Measurements from ENCODE around the gene SOAT2. TPM values are rescaled to one million over a fixed set of nuclear protein-coding genes. Genes with fewer than 3 reads are reported as not detected.

SOAT2 gene
- total RNA-seq, 2 experiments from 2014 or later: 1.2 to 1.5 TPM

DNA sequence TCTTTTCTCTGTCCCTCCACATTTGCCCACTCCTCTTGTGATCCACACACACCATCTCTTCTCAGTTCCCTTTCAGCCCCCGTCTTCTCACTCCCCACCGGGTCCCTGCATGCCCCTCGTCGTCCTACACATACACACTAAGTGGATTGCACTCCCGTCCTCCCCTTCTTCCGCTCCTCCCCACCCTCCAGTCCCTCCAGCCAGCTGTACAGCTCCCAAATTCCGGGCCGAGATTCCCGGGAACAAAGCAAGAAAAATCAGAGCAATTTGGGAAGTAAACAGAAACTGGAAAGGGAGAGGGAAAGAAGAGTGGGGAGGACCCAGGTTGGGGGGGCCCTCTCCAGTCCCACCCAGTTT lies 6.1 kb upstream of the SOAT2 start:
- CTCF ChIA-PET: interaction anchor here (1.2 to 7.6 kb wide), 5 partner anchors 14 to 50 kb away, joined by 5 to 179 read pairs (median 17); partner anchors contain the start of gene SPRYD3
- POLR2A ChIA-PET: interaction anchor here (3.2 kb wide), 1 partner anchor 18 kb away, joined by 19 read pairs; the partner anchor contains the start of gene SPRYD3

DNA sequence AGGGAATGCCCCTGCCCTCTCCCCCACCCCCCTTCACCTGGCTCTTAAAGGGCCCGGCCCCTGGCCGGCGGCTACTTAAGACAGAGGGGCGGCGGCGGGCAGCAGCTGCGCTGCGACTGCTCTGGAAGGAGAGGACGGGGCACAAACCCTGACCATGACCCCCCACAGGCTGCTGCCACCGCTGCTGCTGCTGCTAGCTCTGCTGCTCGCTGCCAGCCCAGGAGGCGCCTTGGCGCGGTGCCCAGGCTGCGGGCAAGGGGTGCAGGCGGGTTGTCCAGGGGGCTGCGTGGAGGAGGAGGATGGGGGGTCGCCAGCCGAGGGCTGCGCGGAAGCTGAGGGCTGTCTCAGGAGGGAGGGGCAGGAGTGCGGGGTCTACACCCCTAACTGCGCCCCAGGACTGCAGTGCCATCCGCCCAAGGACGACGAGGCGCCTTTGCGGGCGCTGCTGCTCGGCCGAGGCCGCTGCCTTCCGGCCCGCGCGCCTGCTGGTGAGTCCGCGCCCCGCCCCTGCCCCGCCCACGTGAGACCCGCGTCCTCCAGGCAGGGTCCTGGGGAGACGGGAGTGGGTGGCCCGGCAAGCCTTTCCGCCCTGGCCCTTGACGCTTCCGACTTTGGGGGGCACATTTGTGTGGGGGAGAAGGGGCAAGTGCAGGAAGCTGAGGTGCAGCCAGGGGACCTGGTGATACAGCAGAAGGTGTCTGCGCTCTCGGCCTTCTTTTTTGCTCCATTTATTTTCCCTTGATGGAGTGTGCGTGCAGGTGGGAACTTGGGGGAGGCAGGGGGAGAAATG lies 5.5 kb upstream of the SOAT2 start, which contains the start of gene IGFBP6:
IGFBP6 (plus strand) TSS at position 104 of the 790 bp plus-strand sequence; CDS start at position 155, 51 bp downstream.
- ChIA-PET CTCF (interaction anchor here (0.8 to 7.6 kb wide), 8 partner anchors 15 to 111 kb away, joined by 3 to 179 read pairs (median 12); partner anchors contain the start of gene SPRYD3), POLR2A (interaction anchor here (1.0 to 3.2 kb wide), 2 partner anchors 19 to 44 kb away, joined by 3 to 19 read pairs; partner anchors contain the start of gene SPRYD3)

DNA sequence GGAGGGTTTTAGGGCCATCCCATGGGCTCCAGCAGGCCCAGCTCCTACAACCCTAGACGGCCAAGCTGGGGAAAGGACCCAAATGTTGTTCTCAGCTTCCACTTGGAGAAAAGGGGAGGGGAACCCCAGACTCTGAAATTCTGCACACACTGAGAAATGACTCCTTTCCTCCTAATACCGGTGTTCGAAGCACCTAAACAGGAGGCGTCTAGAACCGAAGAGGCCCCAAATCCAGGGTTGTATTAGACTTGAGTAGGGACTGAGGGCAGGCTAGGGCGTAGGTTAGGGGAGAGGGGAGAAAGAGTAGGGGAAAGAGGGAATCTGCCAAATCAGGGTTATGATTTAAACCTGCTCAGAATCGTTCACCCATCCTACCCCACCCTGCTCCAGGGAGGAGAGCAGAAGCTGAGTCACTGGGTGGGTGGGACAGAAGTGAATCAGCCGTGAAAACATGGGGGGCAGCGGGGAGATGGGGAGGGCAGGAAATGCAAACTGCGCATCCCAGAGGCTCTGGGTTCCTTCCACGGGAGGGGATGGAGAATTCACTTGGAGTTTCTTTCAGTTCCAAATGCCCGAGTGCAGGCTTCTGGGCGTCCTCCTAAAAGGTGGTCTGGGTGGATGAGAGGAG lies 4.8 kb upstream of the SOAT2 start:
- CTCF ChIA-PET: interaction anchor here (0.7 to 7.6 kb wide), 14 partner anchors 12 to 323 kb away, joined by 3 to 179 read pairs (median 4); partner anchors contain the start of gene SPRYD3
- POLR2A ChIA-PET: interaction anchor here (0.5 to 3.2 kb wide), 3 partner anchors 19 to 230 kb away, joined by 3 to 19 read pairs (median 3); partner anchors contain the start of gene SPRYD3

DNA sequence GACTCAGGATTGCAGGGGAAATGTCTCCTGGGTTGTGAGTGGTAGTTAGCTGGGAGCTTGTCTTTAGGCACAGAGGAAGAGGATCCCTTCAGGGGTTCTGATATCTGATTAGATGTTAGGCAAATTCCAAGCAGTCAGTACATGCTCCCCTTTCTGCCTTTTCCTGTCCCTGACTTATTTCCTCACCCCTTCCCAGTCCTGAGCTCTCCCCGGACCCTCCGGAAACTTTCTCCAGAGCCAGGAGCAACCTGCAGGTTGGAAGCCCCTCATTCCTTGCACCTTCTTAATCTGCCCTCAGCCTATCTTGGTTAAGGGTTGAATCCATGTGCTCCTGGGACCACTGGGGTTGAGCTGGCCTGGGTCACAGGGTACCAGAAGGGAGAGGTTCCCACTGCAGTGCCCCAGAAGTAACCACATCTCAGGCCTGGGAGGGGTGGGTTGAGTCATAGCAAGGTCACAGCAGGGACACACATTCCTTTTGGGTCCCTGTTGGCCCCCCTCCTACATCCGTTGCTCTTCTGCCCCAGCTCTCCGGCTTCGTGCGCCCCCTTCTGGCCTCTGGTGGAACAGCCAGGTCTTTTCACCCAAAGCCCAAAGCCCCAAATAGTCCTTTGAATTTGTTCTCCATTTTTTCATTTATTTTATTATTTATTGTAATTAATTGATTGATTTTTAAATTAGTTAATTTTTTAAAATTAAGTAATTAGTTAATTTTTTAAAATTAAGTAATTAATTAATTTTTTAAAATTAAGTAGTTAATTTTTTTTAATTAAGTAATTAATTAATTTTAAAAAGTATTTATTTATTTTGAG lies 4.0 kb upstream of the SOAT2 start:
- CTCF ChIA-PET: interaction anchor here (0.6 to 7.6 kb wide), 14 partner anchors 13 to 322 kb away, joined by 3 to 179 read pairs (median 4); partner anchors contain the start of gene SPRYD3
- POLR2A ChIA-PET: interaction anchor here (0.5 to 3.2 kb wide), 4 partner anchors 20 to 231 kb away, joined by 3 to 19 read pairs (median 3); partner anchors contain the start of gene SPRYD3

DNA sequence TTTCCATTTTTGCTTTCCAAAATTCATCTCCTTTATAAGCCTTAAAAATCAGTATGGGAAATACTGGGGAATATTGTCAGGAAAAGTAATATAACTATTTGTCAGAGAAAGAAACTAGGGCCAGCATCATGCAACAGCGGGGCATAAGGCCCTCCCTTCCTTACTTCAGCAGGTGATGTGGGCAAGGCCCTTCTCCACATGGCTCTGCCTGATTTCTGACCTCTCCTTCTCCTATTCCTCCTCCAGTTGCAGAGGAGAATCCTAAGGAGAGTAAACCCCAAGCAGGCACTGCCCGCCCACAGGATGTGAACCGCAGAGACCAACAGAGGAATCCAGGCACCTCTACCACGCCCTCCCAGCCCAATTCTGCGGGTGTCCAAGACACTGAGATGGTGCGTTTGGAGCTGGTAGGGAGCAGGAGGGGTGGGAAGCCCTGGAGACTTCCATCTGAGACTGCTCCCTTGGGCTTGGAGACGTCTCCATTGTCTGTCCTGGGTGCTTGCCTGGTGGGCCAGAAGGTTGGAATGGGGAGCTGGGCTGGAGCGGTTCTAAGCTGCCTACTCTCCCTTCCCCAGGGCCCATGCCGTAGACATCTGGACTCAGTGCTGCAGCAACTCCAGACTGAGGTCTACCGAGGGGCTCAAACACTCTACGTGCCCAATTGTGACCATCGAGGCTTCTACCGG lies 2.7 kb upstream of the SOAT2 start:
- ChIA-PET CTCF (interaction anchor here (0.7 to 7.6 kb wide), 8 partner anchors 12 to 59 kb away, joined by 3 to 179 read pairs (median 10); no protein-coding TSS in a partner anchor), POLR2A (no interaction called here)

DNA sequence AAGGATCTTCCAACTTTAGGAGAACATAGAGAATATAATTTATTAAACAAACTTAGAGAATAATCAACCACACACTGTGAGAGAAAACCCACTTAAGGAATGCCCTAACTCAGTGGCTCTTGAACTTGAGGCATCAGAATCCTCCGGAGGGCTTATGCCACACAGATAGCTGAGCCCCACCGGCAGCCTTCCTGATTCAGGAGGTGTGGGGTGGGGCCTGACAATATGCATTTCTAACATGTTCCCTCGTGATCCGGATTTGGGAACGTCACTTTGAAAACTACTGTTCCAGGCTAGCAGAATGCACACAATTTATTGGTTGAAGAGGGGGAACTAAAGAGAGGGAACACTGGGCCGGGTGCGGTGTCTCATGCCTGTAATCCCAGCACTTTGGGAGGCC lies 2.0 kb upstream of the SOAT2 start:
- CTCF ChIA-PET: interaction anchor here (0.7 to 7.6 kb wide), 5 partner anchors 11 to 47 kb away, joined by 3 to 179 read pairs (median 7); no protein-coding TSS in a partner anchor
- POLR2A ChIA-PET: no interaction called here

DNA sequence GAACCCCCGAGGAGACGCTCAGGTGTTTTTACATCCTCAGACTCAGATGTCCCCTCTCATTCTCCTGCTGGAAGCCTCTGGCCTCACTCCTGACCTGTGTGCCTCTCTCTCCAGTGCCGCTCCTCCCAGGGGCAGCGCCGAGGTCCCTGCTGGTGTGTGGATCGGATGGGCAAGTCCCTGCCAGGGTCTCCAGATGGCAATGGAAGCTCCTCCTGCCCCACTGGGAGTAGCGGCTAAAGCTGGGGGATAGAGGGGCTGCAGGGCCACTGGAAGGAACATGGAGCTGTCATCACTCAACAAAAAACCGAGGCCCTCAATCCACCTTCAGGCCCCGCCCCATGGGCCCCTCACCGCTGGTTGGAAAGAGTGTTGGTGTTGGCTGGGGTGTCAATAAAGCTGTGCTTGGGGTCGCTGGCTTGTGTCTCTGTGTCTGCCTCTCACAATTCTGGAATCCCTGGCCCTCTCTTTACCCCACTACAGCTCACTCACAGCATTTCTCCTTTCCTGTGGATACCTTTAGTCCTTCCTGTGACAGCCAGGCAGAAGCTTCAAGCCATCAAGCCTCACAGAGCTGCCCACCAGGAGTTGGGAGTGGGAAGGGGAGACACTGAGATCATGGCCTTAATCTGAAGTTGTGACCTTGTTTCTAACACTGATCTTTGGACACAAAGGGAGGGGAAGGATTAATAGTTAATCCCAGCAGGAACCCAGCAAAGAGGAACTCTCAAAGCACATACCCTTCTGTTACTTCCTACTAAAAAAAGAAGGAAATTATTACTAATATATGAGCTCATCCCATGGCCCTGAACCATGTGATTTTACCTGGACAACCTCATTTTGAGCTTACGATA lies 1.1 kb upstream of the SOAT2 start:
- POLR2A ChIA-PET: interaction anchor here (1.0 to 1.7 kb wide), 5 partner anchors 19 to 219 kb away, joined by 3 to 13 read pairs (median 3); partner anchors contain the start of genes AAAS, CSAD, SPRYD3 and ZNF740

DNA sequence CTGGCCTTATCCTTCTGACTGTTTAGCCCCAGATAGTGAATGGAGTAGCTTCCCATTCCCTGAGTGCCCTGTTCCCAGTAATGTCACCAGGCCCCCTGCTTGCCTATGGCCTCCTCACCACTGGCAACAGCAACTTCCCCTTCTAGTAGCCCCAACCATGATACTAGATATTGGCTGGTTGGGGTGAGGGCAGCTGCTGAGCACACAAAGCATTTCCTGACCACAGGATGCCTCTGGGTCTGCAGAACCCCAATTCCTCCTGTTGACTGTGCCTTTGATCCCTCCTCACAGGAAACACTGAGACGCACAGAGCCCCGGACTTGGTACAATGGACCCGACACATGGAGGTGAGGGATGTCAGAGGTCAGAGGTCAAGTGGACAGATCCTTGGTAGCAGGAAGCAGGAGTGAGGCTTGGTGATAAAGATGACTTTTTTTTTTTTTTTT lies 597 bp downstream of the SOAT2 start:
- CTCF ChIA-PET: interaction anchor here (0.5 to 7.6 kb wide), 9 partner anchors 8 to 1713 kb away, joined by 3 to 179 read pairs (median 5); partner anchors contain the start of genes GALNT6 and SPRYD3
- POLR2A ChIA-PET: interaction anchor here (0.6 to 1.7 kb wide), 4 partner anchors 8 to 28 kb away, joined by 3 to 13 read pairs (median 8); partner anchors contain the start of gene SPRYD3

More for the DNA sequence above, 1.1 kb upstream of the SOAT2 start:
- CTCF ChIA-PET: interaction anchor here (0.6 to 7.6 kb wide), 13 partner anchors 10 to 149 kb away, joined by 3 to 179 read pairs (median 3); partner anchors contain the start of gene SPRYD3

DNA sequence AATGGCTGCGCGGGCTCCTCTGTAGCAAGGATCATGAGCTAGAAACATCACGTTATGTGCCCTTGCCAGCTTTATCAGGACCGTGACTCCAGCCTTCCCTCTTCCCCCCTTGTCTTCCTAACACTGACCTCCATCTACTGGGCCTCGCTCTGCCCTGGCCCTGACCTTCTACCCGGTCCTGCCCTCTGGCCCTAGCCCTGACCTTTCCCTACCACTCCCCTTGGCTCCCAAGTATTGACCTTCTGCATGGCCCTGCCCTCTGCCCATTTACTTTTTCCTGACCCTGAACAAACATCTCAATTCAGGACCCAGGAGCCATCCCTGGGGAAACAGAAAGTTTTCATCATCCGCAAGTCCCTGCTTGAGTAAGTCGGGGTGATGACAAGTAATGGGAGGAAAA lies 2.0 kb downstream of the SOAT2 start:
- CTCF ChIA-PET: no interaction called here
- POLR2A ChIA-PET: no interaction called here

DNA sequence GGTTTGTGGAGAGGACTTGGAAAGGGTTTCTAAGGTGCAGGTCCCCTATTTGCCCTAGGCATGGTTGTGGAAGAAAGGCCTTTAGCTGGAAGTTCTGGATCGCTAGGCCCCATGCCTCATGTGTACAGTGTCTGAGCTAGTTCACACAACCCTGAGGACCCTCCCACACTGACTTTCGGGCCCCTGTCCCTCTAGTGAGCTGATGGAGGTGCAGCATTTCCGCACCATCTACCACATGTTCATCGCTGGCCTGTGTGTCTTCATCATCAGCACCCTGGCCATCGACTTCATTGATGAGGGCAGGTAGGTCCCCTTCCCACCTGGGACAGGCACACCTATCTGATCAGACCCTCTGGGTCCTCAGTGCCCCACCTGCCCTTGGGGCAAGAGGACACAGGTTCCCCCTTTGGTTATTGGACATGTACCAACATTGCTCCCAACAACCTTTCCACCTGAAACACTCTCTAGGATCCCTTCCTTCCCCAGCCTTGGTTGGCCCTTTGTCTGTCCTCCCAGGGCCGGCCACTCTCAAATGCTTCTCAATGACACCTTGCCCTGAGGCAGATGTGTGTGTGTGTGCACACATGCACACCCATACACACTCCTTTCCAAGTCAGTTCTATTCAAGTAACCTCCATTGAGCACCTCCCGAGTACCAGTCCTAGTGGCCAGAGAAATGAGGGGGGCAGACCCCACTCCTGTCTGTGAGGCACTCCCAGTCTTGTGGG lies 2.6 kb downstream of the SOAT2 start:
- ChIA-PET POLR2A (no interaction called here), CTCF (no interaction called here)

DNA sequence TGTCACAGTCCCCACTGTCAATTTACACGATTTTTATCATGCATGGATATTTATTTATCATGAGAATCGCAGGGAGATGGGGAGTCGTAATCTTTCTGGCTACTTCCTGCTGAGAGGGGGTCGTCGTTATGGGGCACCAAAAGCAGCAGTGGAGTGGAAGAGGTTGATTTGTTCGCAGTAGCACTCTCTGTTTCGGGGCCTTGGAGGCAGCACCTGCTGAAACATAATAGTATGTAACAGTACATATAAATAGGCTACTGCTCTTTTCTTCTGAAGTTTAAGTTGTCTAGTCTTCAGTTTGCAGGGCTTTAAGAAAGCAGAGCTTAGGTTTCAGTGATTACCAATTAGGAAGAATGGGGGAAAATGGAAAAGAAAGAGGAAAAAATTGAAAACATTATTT lies 3.8 kb downstream of the SOAT2 start:
- ChIA-PET CTCF (interaction anchor here (0.7 kb wide), 1 partner anchor 977 kb away, joined by 3 read pairs; no protein-coding TSS in a partner anchor), POLR2A (interaction anchor here (0.7 kb wide), 1 partner anchor 73 kb away, joined by 5 read pairs; the partner anchor contains the start of gene ZNF740)

DNA sequence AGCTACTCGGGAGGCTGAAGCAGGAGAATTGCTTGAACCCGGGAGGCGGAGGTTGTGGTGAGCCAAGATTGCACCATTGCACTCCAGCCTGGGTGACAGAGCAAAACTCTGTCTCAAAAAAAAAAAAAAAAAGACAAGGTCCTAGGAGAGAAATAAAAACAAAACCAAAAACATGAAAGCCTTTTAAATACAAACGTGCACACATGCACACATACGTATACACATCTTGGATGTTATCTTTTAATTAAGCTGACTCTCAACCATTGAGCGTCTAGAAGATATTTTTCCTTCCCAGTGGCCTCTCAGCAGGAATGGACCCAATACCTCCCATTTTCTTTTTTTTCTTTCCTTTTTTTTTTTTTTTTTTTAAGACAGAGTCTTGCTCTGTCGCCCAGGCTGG lies 9.1 kb downstream of the SOAT2 start:
- ChIA-PET POLR2A (interaction anchor here (0.7 kb wide), 1 partner anchor 9 kb away, joined by 4 read pairs; the partner anchor contains the start of gene SOAT2), CTCF (interaction anchor here (0.7 to 1.4 kb wide), 4 partner anchors 9 to 477 kb away, joined by 3 to 4 read pairs (median 3); partner anchors contain the start of gene SOAT2)

DNA sequence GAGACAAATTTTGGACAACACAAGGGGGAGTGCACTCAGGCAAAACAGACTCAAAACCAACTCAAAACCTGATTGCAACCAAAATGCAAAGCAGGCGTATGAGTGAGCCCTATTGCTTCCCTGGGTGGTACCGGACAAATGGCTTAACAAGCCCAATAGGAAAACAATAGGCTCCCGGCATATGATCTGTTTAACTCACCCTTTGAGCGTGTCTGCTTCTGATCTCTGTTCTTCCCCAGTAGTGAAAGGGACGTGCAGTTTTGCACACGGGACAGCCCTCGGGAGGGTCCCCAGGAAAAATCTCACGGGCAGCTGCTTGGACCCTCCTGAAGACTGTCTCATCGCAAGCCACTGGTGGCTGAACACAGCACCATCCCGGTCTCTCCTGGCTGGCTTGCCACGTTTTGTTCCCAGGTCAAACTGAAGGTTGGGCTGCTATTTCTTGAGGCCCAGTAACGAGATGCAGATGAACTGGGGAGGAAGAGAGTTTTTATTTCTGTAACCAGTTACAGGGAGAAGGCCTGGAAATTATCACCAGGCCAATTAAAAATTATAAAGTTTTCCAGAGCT lies 9.9 kb downstream of the SOAT2 start:
- POLR2A ChIA-PET: no interaction called here
- CTCF ChIA-PET: interaction anchor here (0.5 to 0.7 kb wide), 2 partner anchors 12 to 396 kb away, joined by 3 read pairs; no protein-coding TSS in a partner anchor

DNA sequence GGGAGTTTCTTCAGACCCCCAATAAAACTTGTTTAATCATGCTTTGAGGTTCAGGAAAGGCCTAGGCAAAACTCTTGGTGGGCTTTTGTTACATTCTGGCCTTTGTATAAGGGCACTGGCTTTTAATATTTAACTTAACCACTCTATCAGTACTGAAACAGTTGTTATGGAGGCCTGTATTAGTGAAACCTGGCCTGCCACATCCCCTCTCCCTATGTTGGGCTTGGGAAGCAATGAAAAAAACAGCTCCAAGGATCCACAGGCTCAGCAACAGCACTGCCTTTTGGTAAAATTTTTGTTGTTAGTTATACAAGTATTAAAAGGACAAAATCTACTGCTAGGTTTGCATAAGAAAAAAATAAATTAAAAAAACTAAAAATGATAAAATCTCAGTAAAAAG lies 10.7 kb downstream of the SOAT2 start:
- POLR2A ChIA-PET: no interaction called here
- CTCF ChIA-PET: no interaction called here

DNA sequence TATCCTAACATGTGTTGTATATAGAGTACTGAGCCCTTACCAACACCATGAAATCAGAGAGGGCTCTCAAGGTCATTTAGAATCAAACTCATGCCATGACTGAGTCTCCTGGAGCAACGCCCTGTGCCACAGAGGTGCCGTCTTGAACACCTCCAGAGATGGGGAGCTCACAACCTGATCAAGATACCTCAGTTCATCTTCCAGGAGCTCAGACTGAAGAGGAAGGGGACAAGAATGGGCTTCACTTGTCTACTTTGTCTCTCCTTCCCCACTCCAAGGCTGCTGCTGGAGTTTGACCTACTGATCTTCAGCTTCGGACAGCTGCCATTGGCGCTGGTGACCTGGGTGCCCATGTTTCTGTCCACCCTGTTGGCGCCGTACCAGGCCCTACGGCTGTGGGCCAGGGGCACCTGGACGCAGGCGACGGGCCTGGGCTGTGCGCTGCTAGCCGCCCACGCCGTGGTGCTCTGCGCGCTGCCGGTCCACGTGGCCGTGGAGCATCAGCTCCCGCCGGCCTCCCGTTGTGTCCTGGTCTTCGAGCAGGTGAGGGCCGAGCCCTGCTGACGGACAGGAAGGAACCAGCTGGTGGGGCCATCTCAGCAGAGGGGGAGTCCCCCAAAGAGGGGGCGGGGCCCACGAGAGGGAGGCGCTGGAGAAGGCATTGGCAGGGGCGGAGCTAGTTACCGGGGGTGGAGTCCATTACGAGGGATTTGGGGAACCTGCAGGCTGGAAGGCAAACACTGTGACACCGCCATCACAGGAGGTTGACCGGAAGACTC lies 12.0 kb downstream of the SOAT2 start:
- CTCF ChIA-PET: no interaction called here
- POLR2A ChIA-PET: no interaction called here
